IPS DF 19.7 (cell line): ENCODE data around the gene HLA-G.

Experiments used
- DNase-seq: peaks from one replicate; pipeline ENCODE4 v3.0.0-alpha.2; 2013; ENCODE audit warnings: low read depth, low spot score

Gene HLA-G

DNA sequence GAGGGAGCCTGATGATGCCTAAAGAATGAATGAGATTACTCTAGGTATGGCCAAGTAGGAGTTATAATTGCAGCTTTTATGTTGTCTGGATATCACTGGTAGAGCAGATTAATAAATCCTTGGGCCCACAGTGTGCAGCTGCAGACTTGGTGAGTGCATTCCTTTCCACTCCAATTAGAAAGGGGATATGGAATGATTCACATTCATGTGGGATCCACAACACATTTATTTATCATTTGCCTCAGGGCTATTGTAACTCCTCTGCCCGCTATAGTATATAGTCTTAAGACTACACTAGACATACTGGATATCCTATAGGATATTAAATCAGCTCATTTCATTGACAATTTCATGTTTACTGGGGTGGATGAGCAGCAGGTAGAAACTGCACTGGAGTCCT is 11.6 kb upstream of the HLA-G start:
- DNase-seq: no peak

GRCh38 chr6:29818892-29819291 is 8.7 kb upstream of the HLA-G start:
- no peak for DNase-seq

GRCh38 chr6:29824144-29824543 is 3.5 kb upstream of the HLA-G start:
- no peak for DNase-seq

- no peak for DNase-seq
Observed at GRCh38 chr6:29825848-29826247, 1.8 kb upstream of the HLA-G start.

DNA sequence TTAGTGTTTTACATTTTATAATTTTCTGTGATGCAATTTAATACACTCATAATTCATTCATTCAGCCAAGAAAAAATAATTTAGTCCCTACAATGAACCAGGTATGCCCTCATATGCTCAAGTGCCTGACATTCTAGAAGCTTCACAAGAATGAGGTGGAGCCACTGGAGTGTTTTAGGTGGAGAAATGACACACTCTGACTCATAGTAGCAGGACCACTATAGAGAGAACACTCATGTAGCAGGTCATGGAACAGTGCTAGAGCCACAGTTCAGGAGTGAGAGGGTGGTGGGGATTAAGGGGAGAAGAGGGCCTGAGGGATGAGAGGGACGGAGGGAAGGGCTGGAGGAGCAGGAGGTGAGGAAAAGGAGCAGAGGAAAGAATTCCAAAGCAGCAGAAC is 1.4 kb upstream of the HLA-G start:
- no peak for DNase-seq

DNA sequence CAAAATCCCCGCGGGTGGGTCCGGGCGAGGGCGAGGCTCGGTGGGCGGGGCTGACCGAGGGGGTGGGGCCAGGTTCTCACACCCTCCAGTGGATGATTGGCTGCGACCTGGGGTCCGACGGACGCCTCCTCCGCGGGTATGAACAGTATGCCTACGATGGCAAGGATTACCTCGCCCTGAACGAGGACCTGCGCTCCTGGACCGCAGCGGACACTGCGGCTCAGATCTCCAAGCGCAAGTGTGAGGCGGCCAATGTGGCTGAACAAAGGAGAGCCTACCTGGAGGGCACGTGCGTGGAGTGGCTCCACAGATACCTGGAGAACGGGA is 809 bp downstream of the HLA-G start:
- no peak for DNase-seq

- DNase-seq: no peak
Observed at GRCh38 chr6:29829766-29830165, 2.1 kb downstream of the HLA-G start.

GRCh38 chr6:29830409-29830808 is 2.8 kb downstream of the HLA-G start:
- no peak for DNase-seq

- DNase-seq: no peak
Observed at GRCh38 chr6:29831776-29832175, 4.2 kb downstream of the HLA-G start.

- no peak for DNase-seq
Observed at GRCh38 chr6:29834564-29835436, 7.2 kb downstream of the HLA-G start.

DNA sequence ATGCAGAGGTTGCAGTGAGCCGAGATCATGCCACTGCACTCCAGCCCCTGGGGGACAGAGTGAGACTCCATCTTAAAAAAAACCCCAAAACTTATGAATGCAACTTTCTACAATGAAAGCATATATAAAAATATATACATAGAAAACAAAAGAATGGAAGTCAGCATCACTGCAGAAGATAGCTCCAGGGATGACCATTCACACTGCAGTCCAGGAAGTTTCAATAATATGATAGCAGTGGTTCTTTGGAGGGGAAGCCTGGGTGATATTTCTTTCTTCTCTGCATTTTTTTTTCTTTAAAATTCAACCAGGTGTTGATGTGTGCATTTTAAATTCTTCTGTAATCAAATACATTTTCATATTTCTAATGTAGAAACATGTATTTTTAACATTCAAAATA is 12.3 kb downstream of the HLA-G start:
- DNase-seq: no peak

GRCh38 chr6:29841030-29841429 is 13.4 kb downstream of the HLA-G start:
- no peak for DNase-seq

GRCh38 chr6:29845405-29846006 is 17.9 kb downstream of the HLA-G start:
- no peak for DNase-seq

- peak; percentile 68 for DNase-seq
Observed at GRCh38 chr6:29847871-29848630, 20.4 kb downstream of the HLA-G start.

DNA sequence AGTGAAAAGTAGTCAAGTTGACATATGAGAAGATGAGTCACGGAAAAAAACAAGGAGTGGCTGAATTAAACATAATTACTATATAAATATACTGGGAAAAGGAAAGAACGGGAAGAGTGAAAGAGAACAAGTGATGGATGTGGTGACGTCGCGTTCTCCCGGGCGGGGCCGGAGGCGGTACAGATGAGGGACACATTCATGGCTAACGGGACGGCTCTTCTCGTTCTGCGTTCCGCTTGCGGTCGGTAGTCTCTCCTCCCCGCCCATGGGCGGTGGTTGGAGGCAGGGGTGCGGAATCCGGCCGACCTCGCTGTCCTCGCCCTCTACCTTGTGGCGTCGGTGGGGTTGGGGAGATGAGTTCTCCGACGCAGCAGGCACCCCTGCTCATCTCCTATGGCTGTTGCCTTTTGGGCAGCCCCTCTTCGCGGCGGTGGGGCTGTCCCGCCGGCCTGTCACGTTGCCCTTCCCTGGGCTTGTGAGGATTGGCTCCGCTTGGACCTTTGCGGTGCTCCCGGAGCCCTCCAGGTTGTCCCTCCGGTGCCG is 22.5 kb downstream of the HLA-G start:
- no peak for DNase-seq

- no peak for DNase-seq
Observed at GRCh38 chr6:29851190-29851589, 23.6 kb downstream of the HLA-G start.

- DNase-seq: no peak
Observed at GRCh38 chr6:29853245-29853644, 25.6 kb downstream of the HLA-G start.

DNA sequence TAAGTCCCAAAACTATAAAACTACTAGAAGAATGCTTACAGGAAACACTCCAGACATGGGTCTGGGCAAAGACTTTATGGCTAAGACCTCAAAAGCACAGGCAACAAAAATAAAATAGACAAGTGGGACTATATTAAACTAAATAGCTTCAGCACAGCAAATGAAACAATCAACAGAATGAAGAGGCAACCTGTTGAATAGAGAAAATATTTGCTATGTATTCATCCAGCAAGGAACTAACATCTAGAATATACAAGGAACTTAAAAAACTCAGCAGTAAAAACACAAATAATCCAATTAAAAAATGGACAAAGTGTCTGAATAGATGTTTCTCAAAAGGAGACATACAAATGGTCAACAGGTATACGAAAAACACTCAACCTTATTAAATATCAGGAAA is 30.4 kb downstream of the HLA-G start:
- DNase-seq: no peak

- DNase-seq: no peak
Observed at GRCh38 chr6:29861521-29862255, 34.1 kb downstream of the HLA-G start.

DNA sequence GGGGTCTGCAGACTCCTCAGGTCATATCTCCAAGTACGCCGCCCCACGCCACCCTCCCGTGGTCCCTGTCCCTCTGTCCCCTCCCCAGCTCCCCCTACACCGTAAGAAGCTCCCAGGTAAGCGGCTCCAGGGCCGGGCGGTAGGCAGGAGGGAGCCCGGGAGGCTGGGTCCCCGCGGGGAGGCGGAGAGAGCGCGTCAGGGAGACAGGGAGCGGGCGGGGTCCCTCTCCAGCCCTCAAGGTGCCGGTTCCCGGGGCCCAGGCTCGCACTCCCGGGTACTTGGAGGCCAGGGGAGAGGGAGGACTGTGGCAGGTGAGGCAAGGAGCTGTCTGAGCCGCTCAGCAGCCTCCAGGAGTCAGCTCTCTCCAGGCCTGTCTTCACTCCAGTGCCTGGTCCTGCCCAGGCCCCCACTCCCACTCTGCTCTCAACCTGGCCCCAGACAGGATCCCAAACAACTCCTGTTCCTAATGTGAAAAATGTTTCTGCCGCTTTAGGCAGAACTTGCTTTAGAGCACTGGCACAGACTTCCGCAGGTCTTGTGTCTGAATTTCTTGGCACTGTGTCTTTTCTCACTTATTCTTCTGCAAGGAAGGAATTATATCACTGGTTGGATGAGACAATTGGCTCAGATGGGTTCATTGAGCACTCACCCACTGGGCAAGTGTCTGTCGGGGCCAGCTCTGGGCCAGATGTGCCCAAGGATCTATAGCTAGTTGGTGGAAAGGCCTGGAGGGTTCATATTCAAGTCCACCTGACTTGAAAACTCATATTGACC is 36.6 kb downstream of the HLA-G start:
- DNase-seq: no peak

DNA sequence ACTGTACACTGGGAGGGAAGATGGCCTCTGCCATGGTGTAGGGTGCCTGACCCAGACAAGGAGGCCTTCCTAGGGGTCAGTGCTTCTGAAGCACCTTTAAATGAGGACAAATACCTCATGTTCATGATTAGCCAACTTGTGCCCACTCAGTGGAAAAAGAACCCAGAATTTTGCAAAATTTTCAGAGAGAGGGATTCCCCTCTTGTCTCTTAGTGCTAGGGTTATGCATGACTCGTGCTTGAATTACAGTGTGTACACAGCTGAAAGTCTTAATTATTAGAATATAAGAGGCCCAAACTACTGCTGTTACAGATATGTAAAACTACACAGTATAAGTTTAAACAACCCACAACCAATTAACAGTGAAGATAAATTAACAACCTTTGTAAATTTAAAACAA is 38.0 kb downstream of the HLA-G start:
- no peak for DNase-seq
